ENCODE measurements around the gene PRPH2. TPM values are rescaled to one million over a fixed set of nuclear protein-coding genes. Genes with fewer than 3 reads are reported as not detected.

Gene PRPH2
- total and polyA plus RNA-seq, 12 donors: 0.36 to 2.7 (median 0.97) TPM

DNA sequence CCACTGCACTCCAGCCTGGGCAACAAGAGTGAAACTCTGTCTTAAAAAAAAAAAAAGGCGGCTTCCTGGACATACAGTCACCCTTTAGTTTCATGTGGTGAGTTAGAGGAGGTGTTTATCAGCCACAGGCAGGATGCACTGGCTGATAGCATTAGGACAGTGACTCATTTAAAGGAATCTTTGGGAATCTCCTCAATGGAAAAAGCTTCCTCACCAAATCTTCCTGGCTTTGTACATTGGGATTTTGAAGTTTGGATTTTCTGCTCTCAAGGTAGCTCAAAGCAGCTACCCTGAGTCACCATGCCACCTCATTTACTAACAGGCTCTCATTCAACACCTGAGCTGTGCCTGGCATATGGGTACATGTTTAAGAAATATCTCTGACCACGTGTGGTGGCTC lies 20.2 kb downstream of the PRPH2 start:
- intact Hi-C loops (cut with DNase I): no loop called here
- no peaks in the 10 kb centered on the region for H3K27me3 ChIP-seq
- no peak for ATAC-seq
- TF ChIP-seq, protein P1, sequence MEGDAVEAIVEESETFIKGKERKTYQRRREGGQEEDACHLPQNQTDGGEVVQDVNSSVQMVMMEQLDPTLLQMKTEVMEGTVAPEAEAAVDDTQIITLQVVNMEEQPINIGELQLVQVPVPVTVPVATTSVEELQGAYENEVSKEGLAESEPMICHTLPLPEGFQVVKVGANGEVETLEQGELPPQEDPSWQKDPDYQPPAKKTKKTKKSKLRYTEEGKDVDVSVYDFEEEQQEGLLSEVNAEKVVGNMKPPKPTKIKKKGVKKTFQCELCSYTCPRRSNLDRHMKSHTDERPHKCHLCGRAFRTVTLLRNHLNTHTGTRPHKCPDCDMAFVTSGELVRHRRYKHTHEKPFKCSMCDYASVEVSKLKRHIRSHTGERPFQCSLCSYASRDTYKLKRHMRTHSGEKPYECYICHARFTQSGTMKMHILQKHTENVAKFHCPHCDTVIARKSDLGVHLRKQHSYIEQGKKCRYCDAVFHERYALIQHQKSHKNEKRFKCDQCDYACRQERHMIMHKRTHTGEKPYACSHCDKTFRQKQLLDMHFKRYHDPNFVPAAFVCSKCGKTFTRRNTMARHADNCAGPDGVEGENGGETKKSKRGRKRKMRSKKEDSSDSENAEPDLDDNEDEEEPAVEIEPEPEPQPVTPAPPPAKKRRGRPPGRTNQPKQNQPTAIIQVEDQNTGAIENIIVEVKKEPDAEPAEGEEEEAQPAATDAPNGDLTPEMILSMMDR (IDR thresholded peaks at IDR 0.05): no peak
- H3K4me3 ChIP-seq: no peak overlapping the region
- 73 to 90% methylated on average over 2 of the region's 2 CpGs for WGBS, 2 donors
- DNase-seq: no peak
- H3K27ac ChIP-seq: no peak overlapping the region
- H3K4me1 ChIP-seq: peaks cover 0 to 13% (median 0%) of the 10 kb centered on the region in 9 donors
- H3K9me3 ChIP-seq: no peaks in the 10 kb centered on the region
- H3K36me3 ChIP-seq: peaks cover 0 to 8% (median 0%) of the 10 kb centered on the region in 9 donors

DNA sequence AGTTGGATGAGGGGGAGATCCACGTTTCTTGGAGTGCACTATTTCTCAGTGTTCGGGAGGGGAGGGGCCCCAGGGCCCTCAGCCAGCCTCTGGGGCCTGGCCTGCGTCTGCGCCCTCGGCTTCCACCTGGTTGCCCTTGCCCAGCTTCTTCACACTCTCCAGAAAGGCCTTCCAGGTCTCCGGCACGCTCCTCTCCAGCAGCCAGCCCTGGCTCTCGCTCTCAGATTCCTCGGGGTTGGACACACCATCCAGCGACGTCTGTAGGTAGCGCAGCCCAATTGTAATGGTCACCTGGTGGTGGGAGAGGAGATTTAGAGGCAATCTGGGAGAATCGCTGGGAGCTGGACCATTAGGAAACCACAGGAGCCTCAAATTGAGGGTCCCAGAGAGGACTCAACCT lies 24.2 kb downstream of the PRPH2 start:
- no peak for DNase-seq
- TF ChIP-seq, protein P1 (IDR thresholded peaks at IDR 0.05): no peak
- 83 to 88% methylated on average over 13 of the region's 13 CpGs for whole genome bisulfite sequencing, 2 donors
- H3K4me3 ChIP-seq: no peak overlapping the region
- no peaks in the 10 kb centered on the region for H3K27me3 ChIP-seq
- H3K27ac ChIP-seq: no peak overlapping the region
- peak in 1 of 8 donors; percentile 17 for ATAC-seq
- H3K4me1 ChIP-seq: peaks cover 0 to 28% (median 9%) of the 10 kb centered on the region in 9 donors
- intact Hi-C loops (cut with DNase I): no loop called here
- peaks cover 0 to 30% (median 11%) of the 10 kb centered on the region in 9 donors for H3K36me3 ChIP-seq
- no peaks in the 10 kb centered on the region for H3K9me3 ChIP-seq

DNA sequence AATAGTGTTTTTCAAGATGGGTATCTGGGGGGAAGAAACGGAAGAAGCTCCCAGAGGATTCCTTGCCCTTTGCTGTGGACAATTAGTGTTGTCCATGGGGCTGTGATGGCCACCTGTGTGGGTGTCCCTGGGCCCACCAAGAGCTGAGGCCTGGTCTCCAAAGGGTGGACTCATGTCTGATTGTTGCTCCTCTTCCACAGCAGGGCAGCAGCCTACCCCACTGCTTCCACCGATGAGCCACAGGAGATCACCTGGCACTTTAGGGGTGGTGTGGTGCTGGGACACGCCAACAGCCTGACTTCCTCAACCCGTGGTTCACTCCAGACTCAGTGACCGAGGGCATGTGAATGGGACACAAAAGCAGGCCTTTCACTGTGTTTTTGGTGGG lies 25.1 kb downstream of the PRPH2 start:
- Histone ChIP-seq H3K27me3 (no peaks in the 10 kb centered on the region), H3K4me3 (no peak overlapping the region), H3K9me3 (no peaks in the 10 kb centered on the region), H3K27ac (peak overlapping the region in 2 of 10 donors; percentile 9 to 20), H3K4me1 (peaks cover 0 to 37% (median 17%) of the 10 kb centered on the region in 9 donors), H3K36me3 (peaks cover 0 to 40% (median 21%) of the 10 kb centered on the region in 9 donors)
- TF ChIP-seq, protein P1 (IDR thresholded peaks at IDR 0.05): no peak
- intact Hi-C loops (cut with DNase I): no loop called here
- no peak for DNase-seq
- ATAC-seq: peak in 1 of 8 donors; percentile 13
- 89 to 93% methylated on average over 5 of the region's 5 CpGs for WGBS, 2 donors

DNA sequence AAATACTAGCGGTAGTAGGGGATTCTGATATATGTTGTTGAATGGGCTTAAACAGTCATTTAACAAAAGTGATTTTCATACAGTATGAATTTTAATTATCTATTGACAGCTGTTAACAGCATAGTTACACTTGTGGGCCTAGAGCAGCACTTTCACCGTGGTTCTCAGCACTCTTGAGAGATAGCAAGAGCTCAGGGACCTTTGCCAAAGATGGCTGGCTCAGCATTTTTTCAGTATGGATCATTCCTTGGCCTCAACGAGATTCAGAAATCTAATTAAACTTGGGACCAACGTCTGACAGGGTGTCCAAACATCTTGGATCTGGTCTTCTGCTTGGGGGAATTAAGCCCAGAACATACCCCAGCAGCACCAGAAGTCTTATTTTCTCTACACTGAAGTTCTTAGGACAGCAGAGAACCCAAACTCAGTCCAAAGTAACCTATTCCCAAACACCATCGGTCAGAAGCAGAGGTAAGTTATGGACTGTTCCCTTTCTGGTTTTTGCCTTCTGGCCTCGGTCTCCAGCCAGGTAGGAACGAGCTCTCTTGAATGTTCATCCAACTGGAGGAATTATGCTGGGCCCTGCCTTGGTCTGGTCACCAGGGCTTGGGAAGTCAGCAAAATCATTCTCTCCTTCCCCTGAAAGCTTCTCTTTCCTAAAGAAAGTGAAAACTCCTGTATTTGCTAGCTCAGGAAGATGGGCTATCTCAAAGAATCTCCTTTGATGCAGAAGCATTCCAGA lies 25.7 kb downstream of the PRPH2 start:
- Histone ChIP-seq H3K27ac (peak overlapping the region in 2 of 10 donors; percentile 9 to 20), H3K9me3 (no peaks in the 10 kb centered on the region), H3K27me3 (no peaks in the 10 kb centered on the region), H3K4me3 (no peak overlapping the region), H3K4me1 (peaks cover 0 to 43% (median 22%) of the 10 kb centered on the region in 9 donors), H3K36me3 (peaks cover 0 to 45% (median 22%) of the 10 kb centered on the region in 9 donors)
- no peak for DNase-seq
- TF ChIP-seq, protein P1 (IDR thresholded peaks at IDR 0.05): no peak
- 67 to 69% methylated on average over 7 of the region's 7 CpGs for WGBS, 2 donors
- no peak for ATAC-seq
- intact Hi-C loops (cut with DNase I): no loop called here
